Fibroblast of pulmonary artery (primary cell): ENCODE measurements around the gene MINDY4.
A peak's percentile ranks its signal among the peaks of the same experiment; 100 is the strongest.

Experiments used
- DNase-seq: peaks from one replicate; pipeline ENCODE4 v3.0.0-alpha.2; 2010; ENCODE audit warnings: low read depth
- H3K4me3 ChIP-seq: replicated peaks from 2 replicates; pipeline ENCODE4 v1.5.1; 2011; ENCODE audit warnings: low read depth, mild to moderate bottlenecking, control low read depth, low read length, moderate library complexity
- CTCF ChIP-seq: IDR thresholded peaks from 2 replicates; pipeline ENCODE4 v1.5.1; 2011; ENCODE audit warnings: mild to moderate bottlenecking, control low read depth, low read length, inconsistent platforms; ENCODE audit errors: missing control alignments

Gene MINDY4

GRCh38 chr7:30936650-30937245, 165.5 kb downstream of the MINDY4 start:
- TF ChIP-seq CTCF = no peak
- H3K4me3 ChIP-seq = no peak overlapping the region
- no peak for DNase-seq

- no peak for DNase-seq
- TF ChIP-seq CTCF = no peak
- H3K4me3 ChIP-seq = no peak overlapping the region
Measured at GRCh38 chr7:30937416-30937815, 166.2 kb downstream of the MINDY4 start.

GRCh38 chr7:30938435-30939316, 167.5 kb downstream of the MINDY4 start:
- H3K4me3 ChIP-seq = peak overlapping the region; percentile 23
- TF ChIP-seq CTCF = peak; percentile 96
- peak; percentile 77 for DNase-seq

GRCh38 chr7:30941582-30942323, 170.5 kb downstream of the MINDY4 start:
- no peak for TF ChIP-seq CTCF
- no peak overlapping the region for H3K4me3 ChIP-seq
- DNase-seq = no peak
